Small intestine (tissue), 7 donors: ENCODE results near the gene ADRA2A. TPM values are rescaled to one million over a fixed set of nuclear protein-coding genes. Genes with fewer than 3 reads are reported as not detected.

Experiments used
- DNase-seq, 2 donors: peaks; one replicate each; pipeline versions ENCODE4 v3.0.0 to v3.0.0-alpha.2; 2013
- FAIRE-seq: peaks from 2 replicates; lab custom pipeline; 2012; peaks lifted over from hg19 to GRCh38; lab: Jason Lieb, UNC
- H3K27ac ChIP-seq, 3 donors: one replicate each; pipeline ENCODE4 v1.5.1; 2013; ENCODE audit warnings: low read length in 2 of 3, mild to moderate bottlenecking in 2 of 3, control low read depth in 1 of 3, inconsistent platforms in 1 of 3, low read depth in 1 of 3, moderate library complexity in 1 of 3
- H3K27me3 ChIP-seq, 3 donors: one replicate each; pipeline ENCODE4 v1.6.1; 2013; ENCODE audit warnings: low read length in 3 of 3, inconsistent platforms in 1 of 3; ENCODE audit not compliant: control insufficient read depth in 3 of 3, insufficient read depth in 3 of 3
- H3K36me3 ChIP-seq, 3 donors: one replicate each; pipeline ENCODE4 v1.6.1; 2013; ENCODE audit warnings: low read length in 3 of 3, inconsistent platforms in 1 of 3, low read depth in 1 of 3, mild to moderate bottlenecking in 1 of 3, moderate library complexity in 1 of 3; ENCODE audit not compliant: control insufficient read depth in 3 of 3, insufficient read depth in 2 of 3
- H3K4me1 ChIP-seq, 3 donors: one replicate each; pipeline ENCODE4 v1.6.1; 2013; ENCODE audit warnings: low read length in 2 of 3, inconsistent platforms in 1 of 3, low read depth in 1 of 3, mild to moderate bottlenecking in 1 of 3, moderate library complexity in 1 of 3; ENCODE audit not compliant: control insufficient read depth in 3 of 3, insufficient read depth in 2 of 3
- H3K4me3 ChIP-seq, 3 donors: one replicate each; pipeline ENCODE4 v1.5.1; 2013; ENCODE audit warnings: low read length in 3 of 3, control low read depth in 1 of 3, inconsistent platforms in 1 of 3, low read depth in 1 of 3, mild to moderate bottlenecking in 1 of 3, moderate library complexity in 1 of 3
- H3K9me3 ChIP-seq, 2 donors: one replicate each; pipeline ENCODE4 v1.6.1; 2013; ENCODE audit warnings: low read depth in 1 of 2, low read length in 1 of 2; ENCODE audit not compliant: control insufficient read depth in 2 of 2, insufficient read depth in 1 of 2
- WGBS, 3 donors: extraction: QIAGEN DNeasy Blood & Tissue Kit; methylation state at CpG; one replicate each; pipeline ENCODE4 v1.1.7; 2013; 5-methylcytosine and 5-hydroxymethylcytosine counted together
- polyA plus RNA-seq, 4 donors: library from polyadenylated mRNA; stranded (reverse) in 3 of 4; unstranded in 1 of 4; fragments of 200-250 nt in 3 of 4; fragments of 120-200 nt in 1 of 4; gene quantifications; one replicate each; pipeline versions ENCODE4 v1.2.1 to v1.2.3, GENCODE V29; 2013
- donor health status: healthy with polysubstance abuse.
- donor health status: control.
- donor health status: control.
- donor health status: Bipolar disorder and iron deficiency.
- donor health status: healthy.

Gene ADRA2A
- polyA plus RNA-seq, 4 donors = 1.1 to 19.3 (median 6.6) TPM

DNA sequence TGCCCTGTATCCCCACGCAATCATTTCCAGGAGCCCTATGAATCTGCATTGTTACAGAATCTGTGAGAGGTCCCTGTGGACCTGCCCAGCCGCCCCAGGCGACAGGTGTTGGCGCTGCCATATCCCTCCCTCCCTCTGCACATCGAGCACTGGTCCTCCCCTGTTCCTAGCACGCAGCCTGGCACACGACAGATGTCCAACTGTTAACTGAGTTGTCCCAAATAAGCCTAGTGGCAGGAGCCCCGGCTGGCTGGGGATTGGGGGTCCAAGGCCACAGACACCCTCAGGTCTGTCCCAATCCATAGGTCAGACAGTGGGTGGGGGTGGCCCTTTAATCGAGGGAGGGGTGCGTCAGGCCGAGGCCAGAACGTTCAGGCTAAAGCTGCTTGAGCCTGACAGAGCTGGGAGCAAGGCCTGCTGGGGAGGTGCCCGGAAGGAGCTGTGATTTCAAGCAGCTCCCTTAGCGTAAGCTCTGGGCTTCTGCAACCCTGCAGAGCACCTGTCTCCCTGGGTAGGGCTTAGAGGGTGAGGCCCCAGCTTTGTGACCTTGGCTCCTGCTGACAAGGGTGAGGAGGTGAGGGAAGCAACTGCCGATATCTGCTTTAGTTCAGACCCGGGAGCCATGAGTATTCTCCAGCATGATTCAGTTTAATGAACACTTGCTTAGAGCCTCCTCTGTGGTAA is 40.1 kb downstream of the ADRA2A start:
- H3K4me3 ChIP-seq = no peak overlapping the region
- WGBS, 3 donors = 35 to 60% (median 50%) methylated on average over 16 of the region's 16 CpGs
- peaks cover 0 to 5% (median 3%) of the 10 kb centered on the region in 3 donors for H3K4me1 ChIP-seq
- H3K27ac ChIP-seq = no peak overlapping the region
- FAIRE-seq = no peak
- no peaks in the 10 kb centered on the region for H3K9me3 ChIP-seq
- H3K36me3 ChIP-seq = no peaks in the 10 kb centered on the region
- DNase-seq = peak; percentile 43 to 75
- H3K27me3 ChIP-seq = no peaks in the 10 kb centered on the region

DNA sequence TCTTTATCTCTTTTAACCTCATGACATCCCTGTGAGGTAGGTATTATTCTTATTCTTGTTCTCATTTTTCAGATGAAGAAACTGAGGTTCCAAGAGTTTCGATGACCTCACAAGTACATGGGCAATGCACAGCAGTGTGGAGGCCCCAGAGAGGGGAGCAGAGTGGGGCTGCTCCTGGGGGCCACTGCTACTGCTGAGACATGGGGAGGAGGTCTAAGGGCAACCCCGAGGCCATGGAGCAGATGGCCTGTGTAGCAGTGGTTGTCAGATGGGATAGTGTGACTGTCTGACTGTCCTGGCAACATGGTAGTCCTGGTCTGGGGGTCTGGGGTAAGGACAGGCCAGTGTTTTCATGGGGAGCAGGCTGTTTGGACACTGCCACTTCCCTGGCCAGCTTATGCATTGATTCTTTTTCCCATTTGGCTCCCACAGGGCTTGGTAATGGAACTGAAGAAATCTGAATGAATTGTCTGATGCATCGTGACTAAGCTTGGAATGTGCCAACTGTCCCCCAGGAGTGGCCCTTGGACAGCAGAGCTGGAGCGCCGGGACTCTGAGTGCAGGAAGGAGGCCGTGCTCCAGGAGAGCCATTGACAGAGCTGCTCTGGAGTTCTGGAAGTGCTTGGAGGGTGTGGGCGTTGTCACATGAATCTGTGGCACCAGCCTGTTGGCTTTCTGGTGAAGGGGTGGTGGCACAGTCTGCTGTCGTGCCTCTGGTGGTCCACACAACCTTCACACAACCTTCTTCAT is 40.9 kb downstream of the ADRA2A start:
- Histone ChIP-seq H3K4me3 (no peak overlapping the region), H3K36me3 (no peaks in the 10 kb centered on the region), H3K27ac (no peak overlapping the region), H3K9me3 (no peaks in the 10 kb centered on the region), H3K27me3 (no peaks in the 10 kb centered on the region), H3K4me1 (peaks cover 0 to 5% (median under 1%) of the 10 kb centered on the region in 3 donors)
- FAIRE-seq (no peak), DNase-seq (no peak)
- WGBS, 3 donors = 78 to 89% (median 83%) methylated on average over 8 of the region's 8 CpGs

DNA sequence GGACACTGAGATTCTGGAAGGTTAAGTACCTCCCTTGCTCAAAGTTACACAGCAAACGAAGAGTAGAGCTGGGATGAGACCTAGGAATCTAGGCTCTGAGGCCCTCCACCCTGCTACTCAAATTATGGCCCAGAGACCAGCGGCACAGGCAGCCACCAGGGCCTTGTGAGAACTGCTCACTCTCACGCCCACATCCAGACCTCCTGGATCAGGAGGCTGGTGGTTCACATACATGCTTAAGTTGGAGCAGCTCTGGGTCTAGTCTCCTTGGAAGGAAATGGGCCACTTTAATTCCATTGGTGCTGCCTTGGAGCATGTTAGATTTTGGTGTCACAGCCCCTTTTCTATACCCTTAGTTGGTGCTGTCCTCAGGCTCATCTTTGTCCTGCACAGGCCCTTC is 41.9 kb downstream of the ADRA2A start:
- no peaks in the 10 kb centered on the region for H3K27me3 ChIP-seq
- no peak overlapping the region for H3K27ac ChIP-seq
- no peaks in the 10 kb centered on the region for H3K36me3 ChIP-seq
- DNase-seq = no peak
- no peaks in the 10 kb centered on the region for H3K9me3 ChIP-seq
- no peak for FAIRE-seq
- no peak overlapping the region for H3K4me3 ChIP-seq
- H3K4me1 ChIP-seq = peaks cover 0 to 5% (median 0%) of the 10 kb centered on the region in 3 donors
- WGBS, 3 donors = 80 to 92% (median 81%) methylated on average over 3 of the region's 3 CpGs

DNA sequence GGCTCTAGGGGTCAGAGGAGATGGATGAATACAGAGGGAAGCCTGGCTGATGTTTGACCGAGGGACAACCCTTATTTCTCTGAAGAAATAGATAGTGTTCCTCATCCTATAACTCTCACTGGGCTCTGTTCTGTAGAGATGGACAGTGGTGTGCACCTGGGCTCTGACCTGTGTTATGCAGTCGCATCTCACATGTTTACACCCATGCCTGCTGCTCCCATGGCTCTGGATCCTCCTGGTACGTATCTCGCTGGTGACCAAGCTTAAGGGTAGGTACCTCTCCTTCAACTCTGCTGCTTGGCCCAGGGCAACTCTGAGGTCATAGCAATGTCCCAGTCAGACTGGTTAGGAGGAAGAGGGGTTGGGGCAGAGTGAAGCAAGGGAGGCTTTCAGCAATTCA is 42.8 kb downstream of the ADRA2A start:
- FAIRE-seq (no peak), DNase-seq (no peak)
- Histone ChIP-seq H3K9me3 (no peaks in the 10 kb centered on the region), H3K4me1 (peaks cover 0 to 5% (median 0%) of the 10 kb centered on the region in 3 donors), H3K27ac (no peak overlapping the region), H3K27me3 (no peaks in the 10 kb centered on the region), H3K36me3 (no peaks in the 10 kb centered on the region), H3K4me3 (no peak overlapping the region)
- WGBS, 3 donors = 88 to 92% (median 91%) methylated on average over 4 of the region's 4 CpGs

DNA sequence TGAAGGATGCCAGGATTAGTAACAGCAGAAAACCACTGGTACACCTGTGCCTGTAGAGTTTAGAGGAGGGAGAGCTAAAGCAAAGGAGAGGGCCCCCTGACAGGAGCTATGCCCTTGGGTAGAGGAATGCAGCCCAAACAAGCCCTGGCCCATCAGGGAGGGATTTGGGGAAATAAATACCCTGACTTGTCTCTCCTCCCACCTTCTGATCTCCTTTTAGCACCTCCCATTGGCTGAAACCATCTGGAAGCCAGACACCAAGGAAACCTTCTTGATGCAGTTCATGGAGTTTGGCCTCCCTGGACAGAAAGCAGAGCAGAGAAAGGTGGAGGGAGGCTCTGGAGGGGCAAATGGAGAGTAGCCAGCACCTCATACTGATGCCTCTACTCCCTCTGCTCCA is 45.3 kb downstream of the ADRA2A start:
- FAIRE-seq (no peak), DNase-seq (no peak)
- Histone ChIP-seq H3K4me3 (no peak overlapping the region), H3K36me3 (no peaks in the 10 kb centered on the region), H3K27ac (no peak overlapping the region), H3K27me3 (no peaks in the 10 kb centered on the region), H3K9me3 (no peaks in the 10 kb centered on the region), H3K4me1 (peaks cover 0 to 4% (median 0%) of the 10 kb centered on the region in 3 donors)

DNA sequence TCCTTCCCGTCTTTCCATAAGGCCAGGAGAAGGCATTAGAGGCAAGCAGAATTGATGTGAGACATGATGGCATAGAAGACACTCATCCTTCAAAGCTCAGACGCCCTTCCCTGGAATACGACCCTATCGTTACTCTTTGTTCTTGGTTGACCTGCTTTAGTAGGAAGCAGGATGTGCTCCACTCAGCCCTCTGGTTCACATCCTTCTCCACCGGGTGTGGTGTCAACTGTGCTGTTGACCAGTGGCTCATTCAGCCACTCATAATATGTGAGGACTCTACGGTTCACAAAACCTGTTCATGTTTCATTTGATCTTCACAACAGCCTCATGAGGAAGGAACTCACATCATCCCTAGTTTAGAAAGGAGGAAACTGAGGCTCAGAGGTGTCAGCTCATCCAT is 47.1 kb downstream of the ADRA2A start:
- 83 to 90% (median 86%) methylated on average over 6 of the region's 6 CpGs for WGBS, 3 donors
- no peak for FAIRE-seq
- no peaks in the 10 kb centered on the region for H3K36me3 ChIP-seq
- no peak for DNase-seq
- no peak overlapping the region for H3K27ac ChIP-seq
- no peak overlapping the region for H3K4me3 ChIP-seq
- no peaks in the 10 kb centered on the region for H3K4me1 ChIP-seq
- H3K9me3 ChIP-seq = no peaks in the 10 kb centered on the region
- H3K27me3 ChIP-seq = no peaks in the 10 kb centered on the region

DNA sequence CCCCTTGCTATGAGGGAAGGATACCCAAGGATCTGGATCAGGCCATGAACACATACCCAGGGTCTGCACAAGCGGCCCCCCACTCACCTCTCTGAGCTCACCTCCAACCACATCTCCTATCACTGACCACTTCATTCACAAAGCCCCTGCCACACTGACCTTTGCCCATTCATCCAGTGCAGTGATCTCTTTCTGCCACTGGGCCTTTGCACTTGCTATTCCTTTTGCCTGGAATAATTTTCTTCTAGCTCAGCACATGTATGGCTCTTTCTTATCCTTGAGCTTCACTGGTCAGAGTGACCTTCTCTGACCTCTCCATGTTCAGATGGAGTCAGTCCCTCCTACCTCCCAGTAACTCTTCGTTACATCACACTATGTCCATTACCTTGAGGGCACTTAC is 48.3 kb downstream of the ADRA2A start:
- H3K27ac ChIP-seq = no peak overlapping the region
- no peak for DNase-seq
- peaks cover 0 to 2% (median 0%) of the 10 kb centered on the region in 3 donors for H3K27me3 ChIP-seq
- WGBS, 3 donors = 78 to 94% (median 87%) methylated on average over 2 of the region's 2 CpGs
- H3K4me3 ChIP-seq = no peak overlapping the region
- peaks cover 0 to 2% (median 0%) of the 10 kb centered on the region in 3 donors for H3K4me1 ChIP-seq
- no peaks in the 10 kb centered on the region for H3K9me3 ChIP-seq
- no peak for FAIRE-seq
- no peaks in the 10 kb centered on the region for H3K36me3 ChIP-seq

DNA sequence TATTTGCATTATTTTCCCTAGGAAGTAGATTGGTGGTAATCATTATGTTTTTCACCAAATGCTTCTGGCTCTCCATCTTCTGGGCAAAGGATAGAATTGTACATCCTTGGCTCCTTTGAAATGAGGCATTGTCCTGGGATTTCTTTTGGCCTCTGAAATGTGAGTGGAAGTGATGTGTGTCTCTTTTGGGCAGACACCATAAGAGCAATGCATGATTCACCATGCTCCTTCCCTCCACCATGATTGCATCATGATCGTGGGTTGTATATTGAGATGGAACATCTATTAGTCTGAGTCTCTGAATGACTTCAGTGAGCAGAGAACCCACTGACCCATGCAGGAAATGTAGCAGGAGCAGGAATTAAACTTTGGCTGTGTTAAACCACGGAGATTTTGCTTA is 49.2 kb downstream of the ADRA2A start:
- Histone ChIP-seq H3K4me1 (peaks cover 0 to 2% (median under 1%) of the 10 kb centered on the region in 3 donors), H3K36me3 (no peaks in the 10 kb centered on the region), H3K27me3 (peaks cover 0 to 2% (median 0%) of the 10 kb centered on the region in 3 donors), H3K9me3 (no peaks in the 10 kb centered on the region), H3K27ac (no peak overlapping the region), H3K4me3 (no peak overlapping the region)
- 48 to 58% (median 56%) methylated on average over 2 of the region's 2 CpGs for WGBS, 3 donors
- DNase-seq (no peak), FAIRE-seq (no peak)
